NCI-H446 (cell line): Measurements from ENCODE around the gene NUP42.

ENCODE experiments used
- DNase-seq, 2 experiments: peaks; one replicate each; lab custom pipeline; 2025; lab: John Stamatoyannopoulos, UW

The NUP42 gene

GRCh38 chr7:23234569-23235296 is 52.9 kb downstream of the NUP42 start:
- DNase-seq = no peak

- peak; percentile 38 to 84 for DNase-seq
Measured at GRCh38 chr7:23235813-23236221, 54.0 kb downstream of the NUP42 start.

GRCh38 chr7:23237000-23237399 is 55.2 kb downstream of the NUP42 start:
- DNase-seq = no peak

GRCh38 chr7:23238983-23239652 is 57.3 kb downstream of the NUP42 start:
- DNase-seq = no peak

GRCh38 chr7:23239698-23240097 is 57.9 kb downstream of the NUP42 start:
- no peak for DNase-seq

GRCh38 chr7:23242321-23242720 is 60.5 kb downstream of the NUP42 start:
- no peak for DNase-seq

GRCh38 chr7:23242935-23243334 is 61.1 kb downstream of the NUP42 start:
- DNase-seq = peak in 1 of 2 experiments; percentile 42

- peak in 1 of 2 experiments; percentile 23 for DNase-seq
Measured at GRCh38 chr7:23246555-23246954, 64.7 kb downstream of the NUP42 start, which contains the start of gene GPNMB. TSS of gene GPNMB (plus strand) at chr7:23246775. CDS start at chr7:23246858, 83 bp downstream.

GRCh38 chr7:23247046-23247602 is 65.3 kb downstream of the NUP42 start:
- no peak for DNase-seq

- DNase-seq = no peak
Measured at GRCh38 chr7:23247603-23248335, 65.9 kb downstream of the NUP42 start.

- DNase-seq = no peak
Measured at GRCh38 chr7:23249486-23249885, 67.6 kb downstream of the NUP42 start.
